GM19328 (cell line): ENCODE results near the gene FCHSD2.
"Not testable (repeated sequence)": the region's sequence is repeated elsewhere in the genome, so short reads cannot be mapped to it uniquely, and the experiment has no call there.

Experiments used
- ATAC-seq: cut with Tn5 transposase; IDR thresholded peaks from one replicate; pipeline ENCODE4 v1.9.1; 2021; ENCODE audit warnings: mild to moderate bottlenecking, moderate library complexity; ENCODE audit not compliant: unreplicated experiment

Gene FCHSD2

GRCh38 chr11:72940417-72940816 lies 201.7 kb downstream of the FCHSD2 start:
- no peak for ATAC-seq

DNA sequence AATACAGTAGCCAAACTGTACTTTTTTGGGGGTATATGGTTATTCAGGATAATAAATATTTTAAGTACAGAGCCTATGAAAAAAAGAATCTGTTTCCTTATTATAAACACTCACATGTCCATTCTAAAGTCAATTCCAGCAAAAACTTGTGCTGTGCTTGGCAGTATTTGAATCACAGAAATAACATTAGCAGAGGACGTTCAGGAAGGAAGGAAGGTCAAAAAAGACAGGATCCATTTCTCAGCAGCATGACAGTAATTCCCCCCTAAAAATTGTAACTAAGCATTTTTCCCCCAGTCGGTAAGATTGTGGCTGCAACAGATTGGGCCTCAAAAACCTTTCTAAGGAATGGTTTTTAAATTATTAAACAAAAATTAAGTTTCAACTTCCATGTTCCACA lies 203.1 kb downstream of the FCHSD2 start:
- no peak for ATAC-seq

DNA sequence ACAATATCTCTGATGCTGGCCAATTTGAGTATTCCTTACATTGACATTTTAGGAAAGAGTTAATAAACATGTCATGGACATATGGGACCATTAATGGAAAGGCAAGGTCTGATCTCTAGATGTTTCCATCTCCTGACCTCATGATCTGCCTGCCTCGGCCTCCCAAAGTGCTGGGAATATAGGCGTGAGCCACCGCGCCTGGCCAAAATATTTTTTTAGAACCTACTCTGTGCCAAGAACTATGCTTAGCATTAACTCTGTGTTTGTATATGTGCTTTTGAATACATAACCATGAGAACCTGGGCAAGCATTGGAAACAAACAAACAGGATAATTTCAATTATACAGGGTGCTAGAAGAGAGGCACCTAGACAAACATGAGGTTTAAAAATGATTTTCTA lies 204.7 kb downstream of the FCHSD2 start:
- ATAC-seq = no peak

DNA sequence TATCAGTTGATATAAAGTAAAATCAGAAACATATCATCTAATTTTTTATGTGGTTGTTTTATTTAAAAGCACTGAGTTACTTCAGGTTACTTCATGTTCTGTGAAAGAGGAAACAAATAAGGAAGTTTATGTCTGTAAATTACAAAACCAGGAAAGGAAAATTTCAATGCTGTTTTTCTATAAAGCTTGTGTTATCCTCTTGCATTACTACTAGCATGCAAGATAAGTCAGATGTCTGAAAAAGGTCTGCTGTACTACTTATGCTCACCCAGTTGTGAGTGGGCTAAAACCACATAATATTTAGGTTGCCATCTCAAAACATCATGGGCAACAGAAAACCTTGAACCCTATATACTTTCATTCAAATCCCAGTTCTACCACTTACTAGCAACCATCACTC lies 206.4 kb downstream of the FCHSD2 start:
- no peak for ATAC-seq

DNA sequence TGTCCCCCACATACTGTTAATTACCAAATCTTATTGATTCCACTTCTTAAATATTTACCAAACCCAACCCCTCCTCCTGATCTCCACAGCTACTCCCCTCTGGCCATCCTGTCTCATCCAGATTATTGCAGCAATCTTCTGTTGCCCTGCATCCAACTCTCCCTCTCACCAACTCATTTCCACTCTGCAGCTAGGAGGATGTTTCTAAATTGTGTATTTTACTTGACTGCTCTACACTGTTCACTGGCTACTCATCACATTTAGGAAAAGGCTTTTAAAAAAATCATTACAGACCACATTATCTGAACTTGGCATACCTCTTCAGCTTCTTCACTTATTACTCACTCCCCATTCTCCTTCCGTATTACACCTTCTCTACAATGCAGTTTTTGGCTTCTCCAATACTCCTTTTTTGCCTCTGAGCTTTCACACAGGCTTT lies 210.0 kb downstream of the FCHSD2 start:
- no peak for ATAC-seq

DNA sequence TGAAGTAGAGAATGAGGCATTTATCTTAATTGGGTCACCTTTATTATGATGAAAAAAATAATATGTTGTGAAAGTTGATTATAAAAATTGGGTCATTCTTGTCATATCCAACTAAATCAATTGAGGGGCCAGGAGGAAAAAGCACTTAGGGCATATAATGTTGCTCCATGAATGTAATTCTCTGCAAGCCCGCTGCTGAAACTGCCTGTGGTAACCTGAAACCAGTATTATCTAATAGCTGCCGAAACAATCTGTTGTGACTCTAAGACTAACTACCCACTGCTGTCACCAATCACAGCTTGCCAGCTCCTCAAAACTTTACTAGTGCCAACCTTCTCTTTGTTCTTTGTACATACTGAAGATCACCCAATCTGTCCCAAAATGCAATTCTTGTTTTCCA lies 212.1 kb downstream of the FCHSD2 start:
- no peak for ATAC-seq

DNA sequence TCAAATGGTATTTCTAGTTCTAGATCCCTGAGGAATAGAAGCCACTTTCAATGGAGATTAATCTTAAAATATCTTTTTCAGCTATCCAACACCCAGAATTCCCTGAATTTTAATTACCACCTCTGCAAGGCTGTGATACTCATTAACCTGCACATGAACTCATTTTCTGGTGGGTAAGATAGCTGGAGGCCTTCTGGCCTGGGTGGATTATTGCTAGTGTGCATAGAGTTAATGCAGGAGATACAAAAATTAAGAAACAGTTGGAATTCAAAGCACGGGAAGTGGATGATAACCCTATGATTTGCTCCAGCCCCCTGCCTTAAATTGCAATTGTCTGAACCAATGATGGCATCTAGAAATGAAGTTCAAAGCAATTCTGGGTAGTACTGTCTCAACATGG lies 212.9 kb downstream of the FCHSD2 start:
- no peak for ATAC-seq

DNA sequence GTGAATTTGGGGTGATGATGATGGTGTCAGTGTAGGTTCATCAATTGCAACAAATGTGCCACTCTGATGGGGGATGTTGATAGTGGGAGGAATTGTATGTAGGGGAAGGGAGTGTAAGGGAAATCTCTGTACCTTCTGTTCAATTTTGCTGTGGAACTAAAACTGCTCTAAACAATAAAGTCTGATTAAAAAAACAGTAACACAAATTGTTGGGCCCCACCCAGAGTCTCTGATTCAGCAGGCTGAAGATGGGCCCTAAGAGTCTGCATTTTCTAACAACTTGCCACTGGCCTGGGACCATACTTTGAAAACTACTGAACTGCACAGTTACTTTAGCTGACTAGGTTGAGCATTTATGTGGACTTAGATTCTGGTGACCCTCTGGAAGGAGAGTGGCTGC lies 214.7 kb downstream of the FCHSD2 start:
- no peak for ATAC-seq

- no peak for ATAC-seq
Observed at GRCh38 chr11:72926076-72926475, 216.0 kb downstream of the FCHSD2 start.

- no peak for ATAC-seq
Observed at GRCh38 chr11:72925656-72926055, 216.5 kb downstream of the FCHSD2 start.

GRCh38 chr11:72924568-72925190 lies 217.4 kb downstream of the FCHSD2 start:
- ATAC-seq = no peak

- no peak for ATAC-seq
Observed at GRCh38 chr11:72921028-72921716, 220.9 kb downstream of the FCHSD2 start.

- no peak for ATAC-seq
Observed at GRCh38 chr11:72920001-72920400, 222.1 kb downstream of the FCHSD2 start.

DNA sequence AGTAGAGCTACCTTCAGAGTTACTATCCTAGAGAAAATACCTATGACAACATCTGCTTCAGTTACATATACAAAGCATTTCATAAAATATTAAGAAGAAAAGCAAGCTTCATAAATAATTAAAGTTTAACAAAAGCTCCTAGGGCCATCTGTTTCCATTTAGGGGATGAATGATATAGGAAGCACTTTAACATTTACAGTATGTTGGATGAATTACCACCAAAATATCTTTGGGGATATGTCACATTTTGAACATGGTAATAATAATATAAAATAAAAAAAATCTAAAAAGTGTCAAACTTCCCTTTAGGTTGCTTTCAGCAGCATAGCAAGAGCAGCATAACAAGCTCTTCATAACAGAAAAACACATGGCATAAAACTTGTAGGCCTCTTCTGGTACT lies 223.3 kb downstream of the FCHSD2 start:
- ATAC-seq = no peak

GRCh38 chr11:72912253-72912652 lies 229.9 kb downstream of the FCHSD2 start:
- no peak for ATAC-seq

GRCh38 chr11:72909558-72910388 lies 232.3 kb downstream of the FCHSD2 start:
- ATAC-seq = not testable (repeated sequence)

GRCh38 chr11:72908032-72908676 lies 234.0 kb downstream of the FCHSD2 start:
- no peak for ATAC-seq

- no peak for ATAC-seq
Observed at GRCh38 chr11:72904016-72904415, 238.1 kb downstream of the FCHSD2 start.

GRCh38 chr11:72901374-72901773 lies 240.7 kb downstream of the FCHSD2 start:
- no peak for ATAC-seq

- ATAC-seq = no peak
Observed at GRCh38 chr11:72900013-72900412, 242.1 kb downstream of the FCHSD2 start.

- ATAC-seq = no peak
Observed at GRCh38 chr11:72899238-72899637, 242.9 kb downstream of the FCHSD2 start.
